OCI-LY3 (cell line): Measurements from ENCODE around the gene TMEM18.

Experiments
- EZH2phosphoT487 ChIP-seq: fragments of 200-600 bp; shearing (Covaris generic); IDR thresholded peaks from 2 replicates; pipeline ENCODE4 v1.6.1; 2018; ENCODE audit warnings: antibody characterized with exemption, mixed run types, low read depth
- TF ChIP-seq, protein P1 (sequence below): fragments of 200-600, 300-600 bp; sonication (generic); IDR thresholded peaks from 2 replicates; pipeline ENCODE4 v1.5.1; 2014; ENCODE audit warnings: antibody characterized with exemption, low read length, low read depth

DNA sequence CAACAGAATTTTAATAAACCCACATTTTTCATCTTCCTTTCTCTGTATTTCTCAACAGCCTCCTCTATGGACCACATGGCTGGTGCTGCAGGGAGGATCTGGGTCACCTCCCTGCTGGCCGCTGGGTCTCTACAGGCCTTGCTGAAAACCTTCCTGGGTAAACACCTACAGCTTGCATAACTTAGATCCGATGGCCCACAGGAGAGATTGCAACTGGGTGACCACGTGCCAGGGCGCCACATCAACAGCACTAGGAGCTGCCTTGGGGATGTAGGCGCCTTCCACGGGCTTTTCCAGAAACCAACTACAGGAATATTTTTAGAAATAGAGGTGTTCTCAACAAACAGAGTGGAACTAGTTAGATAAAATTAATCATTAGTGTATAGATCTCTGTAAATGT lies 19.4 kb downstream of the TMEM18 start:
- TF ChIP-seq, protein P1, sequence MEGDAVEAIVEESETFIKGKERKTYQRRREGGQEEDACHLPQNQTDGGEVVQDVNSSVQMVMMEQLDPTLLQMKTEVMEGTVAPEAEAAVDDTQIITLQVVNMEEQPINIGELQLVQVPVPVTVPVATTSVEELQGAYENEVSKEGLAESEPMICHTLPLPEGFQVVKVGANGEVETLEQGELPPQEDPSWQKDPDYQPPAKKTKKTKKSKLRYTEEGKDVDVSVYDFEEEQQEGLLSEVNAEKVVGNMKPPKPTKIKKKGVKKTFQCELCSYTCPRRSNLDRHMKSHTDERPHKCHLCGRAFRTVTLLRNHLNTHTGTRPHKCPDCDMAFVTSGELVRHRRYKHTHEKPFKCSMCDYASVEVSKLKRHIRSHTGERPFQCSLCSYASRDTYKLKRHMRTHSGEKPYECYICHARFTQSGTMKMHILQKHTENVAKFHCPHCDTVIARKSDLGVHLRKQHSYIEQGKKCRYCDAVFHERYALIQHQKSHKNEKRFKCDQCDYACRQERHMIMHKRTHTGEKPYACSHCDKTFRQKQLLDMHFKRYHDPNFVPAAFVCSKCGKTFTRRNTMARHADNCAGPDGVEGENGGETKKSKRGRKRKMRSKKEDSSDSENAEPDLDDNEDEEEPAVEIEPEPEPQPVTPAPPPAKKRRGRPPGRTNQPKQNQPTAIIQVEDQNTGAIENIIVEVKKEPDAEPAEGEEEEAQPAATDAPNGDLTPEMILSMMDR: no peak
- no peak for TF ChIP-seq EZH2phosphoT487
